Tibial nerve (tissue), 4 donors: Measurements from ENCODE around the gene DISC1. TPM values are rescaled to one million over a fixed set of nuclear protein-coding genes. Genes with fewer than 3 reads are reported as not detected.

Experiments used
- DNase-seq, 2 donors: peaks; one replicate each; pipeline ENCODE4 v3.0.0-alpha.2; 2019; ENCODE audit warnings: low spot score in 2 of 2
- H3K27ac ChIP-seq, 4 donors: fragments of 200-600 bp; sonication (generic) in 3 of 4; one replicate each; pipeline ENCODE4 v1.5.1; 2017 to 2019; ENCODE audit warnings: mild to moderate bottlenecking in 1 of 4
- H3K27me3 ChIP-seq, 2 donors: fragments of 200-600 bp; sonication (generic) in 1 of 2; one replicate each; pipeline versions ENCODE4 v1.5.1 to v1.6.0; 2017 to 2019
- H3K36me3 ChIP-seq, 3 donors: fragments of 200-600 bp; sonication (generic); one replicate each; pipeline ENCODE4 v1.5.1; 2018 to 2019
- H3K4me1 ChIP-seq, 4 donors: fragments of 200-600 bp; sonication (generic) in 3 of 4; one replicate each; pipeline ENCODE4 v1.5.1; 2017 to 2019
- H3K4me3 ChIP-seq, 4 donors: fragments of 200-600 bp; sonication (generic) in 3 of 4; one replicate each; pipeline ENCODE4 v1.5.1; 2017 to 2019; ENCODE audit warnings: mild to moderate bottlenecking in 1 of 4, moderate library complexity in 1 of 4
- H3K9me3 ChIP-seq, 4 donors: fragments of 200-600 bp; sonication (generic) in 3 of 4; one replicate each; pipeline ENCODE4 v1.5.1; 2017 to 2019
- EP300 ChIP-seq, 2 donors: sonication (generic); formaldehyde crosslinking; IDR thresholded peaks; one replicate each; pipeline ENCODE4 v1.6.1; 2017; ENCODE audit warnings: antibody characterized with exemption in 2 of 2, mild to moderate bottlenecking in 1 of 2
- POLR2A ChIP-seq, 2 donors: fragments of 450-650 bp; IDR thresholded peaks; one replicate each; pipeline ENCODE4 v1.6.1; 2017; ENCODE audit warnings: antibody characterized with exemption in 2 of 2, mild to moderate bottlenecking in 2 of 2, moderate library complexity in 2 of 2
- WGBS, 2 donors: methylation state at CpG; one replicate each; pipeline ENCODE4 v1.1.5; 2018; 5-methylcytosine and 5-hydroxymethylcytosine counted together
- total RNA-seq, 4 donors: library from RNA; depleted of rRNA; stranded (reverse); fragments of >200 nt; gene quantifications; one replicate each; pipeline ENCODE4 v1.1.0, GENCODE V29; 2016
- TF ChIP-seq, protein P1 (sequence below), 5 experiments: fragments of 200-600 bp in 3 of 5; fragments of 450-650 bp in 2 of 5; sonication (generic) in 3 of 5; IDR thresholded peaks; one replicate each; pipeline ENCODE4 v1.5.1; 2016 to 2019; ENCODE audit warnings: antibody characterized with exemption in 5 of 5, mild to moderate bottlenecking in 3 of 5, moderate library complexity in 2 of 5

Gene DISC1
- total RNA-seq, 4 donors from 2014 or later = 29.9 to 39.0 (median 32.7) TPM

DNA sequence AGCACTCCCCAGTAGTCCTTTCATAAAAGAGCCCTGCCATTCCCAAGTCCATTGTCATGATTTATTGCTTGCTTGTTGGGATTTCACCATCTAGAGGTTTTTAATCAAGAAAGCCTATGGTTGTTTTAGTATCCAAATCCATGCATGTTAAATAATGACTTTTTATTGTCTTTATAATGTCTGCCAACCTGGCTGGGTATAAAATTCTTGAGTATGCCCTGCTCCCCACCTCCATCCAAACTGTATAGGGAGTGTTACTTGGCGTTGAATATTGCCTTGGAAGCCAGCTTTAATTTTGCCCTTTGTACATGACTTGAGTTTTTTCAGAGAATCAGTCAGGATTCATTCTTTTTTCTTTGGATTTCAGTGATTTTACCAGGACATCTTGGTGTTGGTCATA, 44.2 kb downstream of the DISC1 start:
- Histone ChIP-seq H3K27me3 (no peaks in the 10 kb centered on the region), H3K4me3 (no peak overlapping the region), H3K4me1 (no peaks in the 10 kb centered on the region), H3K36me3 (peaks cover 0 to 4% (median 0%) of the 10 kb centered on the region in 3 donors), H3K27ac (no peak overlapping the region), H3K9me3 (peaks cover 0 to 17% (median 2%) of the 10 kb centered on the region in 4 donors)
- TF ChIP-seq EP300 (IDR thresholded peaks at IDR 0.05) = no peak
- TF ChIP-seq POLR2A (IDR thresholded peaks at IDR 0.05) = no peak
- TF ChIP-seq, protein P1, sequence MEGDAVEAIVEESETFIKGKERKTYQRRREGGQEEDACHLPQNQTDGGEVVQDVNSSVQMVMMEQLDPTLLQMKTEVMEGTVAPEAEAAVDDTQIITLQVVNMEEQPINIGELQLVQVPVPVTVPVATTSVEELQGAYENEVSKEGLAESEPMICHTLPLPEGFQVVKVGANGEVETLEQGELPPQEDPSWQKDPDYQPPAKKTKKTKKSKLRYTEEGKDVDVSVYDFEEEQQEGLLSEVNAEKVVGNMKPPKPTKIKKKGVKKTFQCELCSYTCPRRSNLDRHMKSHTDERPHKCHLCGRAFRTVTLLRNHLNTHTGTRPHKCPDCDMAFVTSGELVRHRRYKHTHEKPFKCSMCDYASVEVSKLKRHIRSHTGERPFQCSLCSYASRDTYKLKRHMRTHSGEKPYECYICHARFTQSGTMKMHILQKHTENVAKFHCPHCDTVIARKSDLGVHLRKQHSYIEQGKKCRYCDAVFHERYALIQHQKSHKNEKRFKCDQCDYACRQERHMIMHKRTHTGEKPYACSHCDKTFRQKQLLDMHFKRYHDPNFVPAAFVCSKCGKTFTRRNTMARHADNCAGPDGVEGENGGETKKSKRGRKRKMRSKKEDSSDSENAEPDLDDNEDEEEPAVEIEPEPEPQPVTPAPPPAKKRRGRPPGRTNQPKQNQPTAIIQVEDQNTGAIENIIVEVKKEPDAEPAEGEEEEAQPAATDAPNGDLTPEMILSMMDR (IDR thresholded peaks at IDR 0.05) = no peak
- DNase-seq = no peak
- 92 to 100% methylated on average over 1 of the region's 1 CpG for WGBS, 2 donors

DNA sequence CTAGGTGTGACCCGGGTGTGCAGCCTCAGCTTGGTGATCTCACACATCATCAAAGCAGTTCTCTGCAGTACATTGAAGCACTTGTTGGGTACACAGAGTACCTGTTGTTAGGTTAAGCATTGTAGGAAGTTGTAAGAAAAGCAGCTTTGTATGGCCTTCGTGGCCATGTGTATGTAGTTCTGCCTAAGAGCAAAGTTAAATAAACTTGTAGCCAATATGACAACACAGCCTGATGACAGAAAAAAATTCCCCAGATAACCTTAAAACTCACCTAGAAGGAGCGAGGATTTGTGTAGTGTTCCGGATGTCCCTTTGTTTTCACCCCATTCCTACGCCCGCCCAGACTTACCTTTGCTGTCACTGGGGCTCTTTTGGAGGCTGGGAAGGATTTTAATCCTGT, 48.0 kb downstream of the DISC1 start:
- no peaks in the 10 kb centered on the region for H3K27me3 ChIP-seq
- no peak overlapping the region for H3K4me3 ChIP-seq
- H3K36me3 ChIP-seq = peaks cover 0 to 4% (median 0%) of the 10 kb centered on the region in 3 donors
- H3K9me3 ChIP-seq = peaks cover 0 to 16% (median 2%) of the 10 kb centered on the region in 4 donors
- TF ChIP-seq, protein P1 (IDR thresholded peaks at IDR 0.05) = no peak
- H3K4me1 ChIP-seq = peaks cover 0 to 13% (median 6%) of the 10 kb centered on the region in 4 donors
- no peak for DNase-seq
- 88 to 92% methylated on average over 6 of the region's 6 CpGs for WGBS, 2 donors
- H3K27ac ChIP-seq = no peak overlapping the region

DNA sequence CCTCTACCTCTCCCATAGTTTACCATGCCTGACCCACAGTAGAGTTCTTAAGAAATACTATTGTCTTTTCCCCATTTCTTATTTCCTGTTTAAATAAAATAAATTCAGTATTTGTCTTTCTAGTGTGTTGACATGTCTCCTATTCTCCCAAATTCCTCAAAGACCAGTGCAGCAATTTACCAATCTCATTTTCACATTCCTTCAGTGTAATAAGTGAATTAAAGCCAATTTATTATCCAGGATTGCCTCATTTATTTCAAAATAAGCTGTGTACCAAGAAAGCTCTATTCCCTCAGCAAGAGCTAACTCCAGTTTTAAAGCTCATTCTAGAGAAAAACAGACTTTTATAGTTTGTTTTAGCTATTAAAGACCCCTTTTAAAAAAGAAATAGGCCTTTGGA, 49.9 kb downstream of the DISC1 start:
- Histone ChIP-seq H3K36me3 (no peaks in the 10 kb centered on the region), H3K4me3 (no peak overlapping the region)

DNA sequence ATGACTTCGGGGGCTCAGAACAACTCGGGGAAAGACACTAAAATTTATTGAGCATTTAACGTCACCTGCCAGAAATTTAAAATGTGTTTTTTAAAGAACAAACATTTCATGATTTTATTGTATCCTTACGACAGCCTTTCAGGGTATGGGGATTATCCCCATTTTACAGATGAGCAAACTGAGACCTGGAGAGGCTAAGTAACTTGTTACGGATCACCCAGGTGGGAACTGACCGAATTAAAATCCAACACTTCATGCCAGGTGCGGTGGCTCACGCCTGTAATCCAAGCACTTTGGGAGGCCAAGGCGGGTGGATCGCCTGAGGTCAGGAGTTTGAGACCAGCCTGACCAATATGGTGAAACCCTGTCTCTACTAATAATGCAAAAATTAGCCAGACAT, 50.9 kb downstream of the DISC1 start:
- H3K4me1 ChIP-seq = peaks cover 0 to 17% (median 7%) of the 10 kb centered on the region in 4 donors

More for the DNA sequence above, 49.9 kb downstream of the DISC1 start:
- peak overlapping the region in 2 of 4 donors; percentile 58 to 60 for H3K27ac ChIP-seq
- H3K9me3 ChIP-seq = no peaks in the 10 kb centered on the region
- TF ChIP-seq POLR2A (IDR thresholded peaks at IDR 0.05) (no peak), EP300 (IDR thresholded peaks at IDR 0.05) (no peak)
- TF ChIP-seq, protein P1 (IDR thresholded peaks at IDR 0.05) = no peak
- no peak for DNase-seq
- no peaks in the 10 kb centered on the region for H3K27me3 ChIP-seq
- H3K4me1 ChIP-seq = peaks cover 0 to 17% (median 7%) of the 10 kb centered on the region in 4 donors

DNA sequence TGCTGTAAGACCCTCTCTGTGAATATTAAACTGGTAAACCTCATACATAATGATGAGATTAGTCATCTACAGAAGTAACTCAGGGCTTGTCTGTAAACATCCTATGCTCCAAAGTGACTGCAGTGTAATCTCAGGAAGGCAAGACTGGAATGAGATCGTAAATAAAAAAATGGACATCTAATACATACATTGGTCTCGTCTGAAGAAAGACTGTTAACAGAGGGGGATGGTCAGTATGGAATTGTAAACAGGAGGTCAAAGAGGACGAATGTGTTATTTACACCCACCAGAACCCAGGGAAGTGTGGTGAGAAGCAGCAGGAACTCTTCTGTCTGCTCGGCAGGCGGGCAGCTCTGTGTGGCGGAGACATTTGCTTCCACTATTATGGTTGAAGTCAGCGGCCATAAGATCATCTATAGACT, 51.4 kb downstream of the DISC1 start:
- Histone ChIP-seq H3K4me1 (peaks cover 0 to 17% (median 7%) of the 10 kb centered on the region in 4 donors), H3K27me3 (no peaks in the 10 kb centered on the region), H3K9me3 (no peaks in the 10 kb centered on the region), H3K27ac (no peak overlapping the region), H3K4me3 (no peak overlapping the region), H3K36me3 (no peaks in the 10 kb centered on the region)
- no peak for DNase-seq
- TF ChIP-seq, protein P1 (IDR thresholded peaks at IDR 0.05) = no peak
- TF ChIP-seq EP300 (IDR thresholded peaks at IDR 0.05) (no peak), POLR2A (IDR thresholded peaks at IDR 0.05) (no peak)
- 70% methylated on average over 7 of the region's 7 CpGs for WGBS, 2 donors

More for the DNA sequence above, 50.9 kb downstream of the DISC1 start:
- 94 to 96% methylated on average over 10 of the region's 10 CpGs for WGBS, 2 donors
- no peak for DNase-seq
- Histone ChIP-seq H3K27ac (no peak overlapping the region), H3K9me3 (no peaks in the 10 kb centered on the region), H3K4me3 (no peak overlapping the region), H3K27me3 (no peaks in the 10 kb centered on the region), H3K36me3 (no peaks in the 10 kb centered on the region)
- TF ChIP-seq, protein P1 (IDR thresholded peaks at IDR 0.05) = no peak
- TF ChIP-seq EP300 (IDR thresholded peaks at IDR 0.05) (no peak), POLR2A (IDR thresholded peaks at IDR 0.05) (no peak)
